Prostate gland (tissue), 2 donors: ENCODE results near the gene VSIG10. TPM values are rescaled to one million over a fixed set of nuclear protein-coding genes. Genes with fewer than 3 reads are reported as not detected.
"Not testable (repeated sequence)": the region's sequence is repeated elsewhere in the genome, so short reads cannot be mapped to it uniquely, and the experiment has no call there.

Source experiments
- DNase-seq: peaks from one replicate; pipeline ENCODE4 v3.0.0-alpha.2; 2019; ENCODE audit warnings: low spot score
- H3K27ac ChIP-seq, 2 donors: fragments of 200-600 bp; sonication (generic); 2 replicates each; pipeline ENCODE4 v1.5.1; 2017 to 2019
- H3K27me3 ChIP-seq: fragments of 200-600 bp; sonication (generic); replicated peaks from 2 replicates; pipeline ENCODE4 v1.5.1; 2019; ENCODE audit not compliant: insufficient read depth
- H3K36me3 ChIP-seq, 2 donors: fragments of 200-600 bp; sonication (generic); 1 replicate in 1 of 2; 2 replicates in 1 of 2; pipeline versions ENCODE4 v1.5.1 to v1.8.1; 2017 to 2019
- H3K4me1 ChIP-seq: fragments of 200-600 bp; sonication (generic); replicated peaks from 2 replicates; pipeline ENCODE4 v1.5.1; 2019
- H3K4me3 ChIP-seq, 2 donors: fragments of 200-600 bp; sonication (generic); 2 replicates each; pipeline ENCODE4 v1.5.1; 2017 to 2019
- H3K9me3 ChIP-seq: fragments of 200-600 bp; sonication (generic); 2 replicates; pipeline ENCODE4 v1.5.1; 2017
- CTCF ChIP-seq, 4 experiments: fragments of 200-600 bp in 2 of 4; fragments of 450-650 bp in 2 of 4; sonication (generic) in 2 of 4; IDR thresholded peaks; 1 replicate in 3 of 4; 2 replicates in 1 of 4; pipeline ENCODE4 v1.5.1; 2016 to 2019; ENCODE audit warnings: antibody characterized with exemption in 4 of 4, mild to moderate bottlenecking in 2 of 4, moderate library complexity in 2 of 4
- POLR2A ChIP-seq: fragments of 450-650 bp; IDR thresholded peaks from one replicate; pipeline ENCODE4 v1.6.1; 2016; ENCODE audit warnings: antibody characterized with exemption, mild to moderate bottlenecking
- POLR2AphosphoS5 ChIP-seq: sonication (generic); formaldehyde crosslinking; IDR thresholded peaks from one replicate; pipeline ENCODE4 v1.6.1; 2017; ENCODE audit warnings: antibody characterized with exemption
- WGBS: methylation state at CpG from one replicate; pipeline ENCODE4 v1.1.5; 2018; 5-methylcytosine and 5-hydroxymethylcytosine counted together
- intact Hi-C: fragments of 100-400 bp; cut with DNase I; formaldehyde crosslinking; loops from one replicate; pipeline ENCODE4 v1.14.2; 2022
- total RNA-seq, 2 donors: library from RNA; depleted of rRNA; stranded (reverse); fragments of >200 nt; gene quantifications; one replicate each; pipeline ENCODE4 v1.1.0, GENCODE V29; 2016

The VSIG10 gene
- total RNA-seq, 2 donors from 2014 or later, result 39.8 to 49.5 TPM

GRCh38 chr12:118136559-118137003 lies 32.8 kb upstream of the VSIG10 start:
- H3K27me3 ChIP-seq, result no peaks in the 10 kb centered on the region
- TF ChIP-seq POLR2A (no peak), POLR2AphosphoS5 (no peak), CTCF (IDR thresholded peaks at IDR 0.05) (no peak)
- peaks cover 5% of the 10 kb centered on the region for H3K4me1 ChIP-seq
- H3K4me3 ChIP-seq, result peak overlapping the region; percentile 63 to 84
- H3K36me3 ChIP-seq, result peaks cover 0 to 5% of the 10 kb centered on the region in 2 donors
- intact Hi-C loops, result loop anchor here (5.0 kb wide), 2 partner anchors 46 to 236 kb away; partner anchors contain the start of gene TAOK3
- 0% methylated on average over 29 of the region's 29 CpGs for WGBS
- peak overlapping the region; percentile 84 to 86 for H3K27ac ChIP-seq
- no peaks in the 10 kb centered on the region for H3K9me3 ChIP-seq
- peak; percentile 26 for DNase-seq

GRCh38 chr12:118135788-118136558 lies 32.2 kb upstream of the VSIG10 start, which contains the start of gene PEBP1:
Gene PEBP1, plus strand, starts transcription at chr12:118136124. Its CDS starts 86 bp downstream, at chr12:118136210.
- no peaks in the 10 kb centered on the region for H3K9me3 ChIP-seq
- peak within 1 kb of the TSS; percentile 84 to 86 for H3K27ac ChIP-seq
- TF ChIP-seq POLR2A, result peak; percentile 94
- no peak for TF ChIP-seq CTCF (IDR thresholded peaks at IDR 0.05)
- TF ChIP-seq POLR2AphosphoS5, result peak; percentile 90
- peaks cover 0 to 5% of the 10 kb centered on the region in 2 donors for H3K36me3 ChIP-seq
- no peaks in the 10 kb centered on the region for H3K27me3 ChIP-seq
- 1% methylated on average over 47 of the region's 70 CpGs for WGBS
- intact Hi-C loops, result loop anchor here (5.0 kb wide), 2 partner anchors 46 to 236 kb away; partner anchors contain the start of gene TAOK3
- peak; percentile 96 for DNase-seq
- H3K4me1 ChIP-seq, result peaks cover 5% of the 10 kb centered on the region
- H3K4me3 ChIP-seq, result peak within 1 kb of the TSS; percentile 63 to 84

GRCh38 chr12:118129436-118129835 lies 25.6 kb upstream of the VSIG10 start:
- H3K27ac ChIP-seq, H3K4me1 ChIP-seq, intact Hi-C loops, DNase-seq, H3K27me3 ChIP-seq, H3K9me3 ChIP-seq, H3K4me3 ChIP-seq, H3K36me3 ChIP-seq: not testable (repeated sequence)
- 97% methylated on average over 5 of the region's 5 CpGs for WGBS

DNA sequence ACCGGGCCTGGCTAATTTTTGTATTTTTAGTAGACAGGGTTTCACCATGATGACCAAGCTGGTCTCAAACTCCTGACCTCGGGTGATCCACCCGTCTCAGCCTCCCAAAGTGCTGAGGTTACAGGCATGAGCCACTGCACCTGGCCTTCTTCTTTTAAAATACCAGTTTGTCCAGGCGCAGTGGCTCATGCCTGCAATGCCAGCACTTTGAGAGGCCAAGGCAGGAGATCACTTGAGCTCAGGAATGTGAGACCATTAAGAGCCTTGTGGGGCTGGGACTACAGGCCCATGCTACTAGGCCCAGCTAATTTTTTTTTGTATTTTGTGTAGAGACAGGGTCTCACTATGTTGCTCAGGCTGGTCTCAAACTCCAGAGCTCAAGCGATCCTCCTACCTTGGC lies 24.1 kb upstream of the VSIG10 start:
- no peak for DNase-seq
- TF ChIP-seq POLR2AphosphoS5, result no peak
- no peak for TF ChIP-seq POLR2A
- WGBS, result 98% methylated on average over 5 of the region's 5 CpGs
- Histone ChIP-seq H3K36me3 (no peaks in the 10 kb centered on the region), H3K27me3 (no peaks in the 10 kb centered on the region), H3K4me3 (no peak overlapping the region), H3K27ac (no peak overlapping the region), H3K9me3 (no peaks in the 10 kb centered on the region), H3K4me1 (no peaks in the 10 kb centered on the region)
- intact Hi-C loops, result no loop called here

- no peak for TF ChIP-seq POLR2A
- Histone ChIP-seq H3K9me3 (no peaks in the 10 kb centered on the region), H3K36me3 (no peaks in the 10 kb centered on the region), H3K27ac (no peak overlapping the region), H3K4me1 (no peaks in the 10 kb centered on the region), H3K27me3 (no peaks in the 10 kb centered on the region), H3K4me3 (no peak overlapping the region)
- intact Hi-C loops, result no loop called here
- 58% methylated on average over 13 of the region's 13 CpGs for WGBS
- no peak for DNase-seq
Observed at GRCh38 chr12:118126119-118126757, 22.4 kb upstream of the VSIG10 start.

DNA sequence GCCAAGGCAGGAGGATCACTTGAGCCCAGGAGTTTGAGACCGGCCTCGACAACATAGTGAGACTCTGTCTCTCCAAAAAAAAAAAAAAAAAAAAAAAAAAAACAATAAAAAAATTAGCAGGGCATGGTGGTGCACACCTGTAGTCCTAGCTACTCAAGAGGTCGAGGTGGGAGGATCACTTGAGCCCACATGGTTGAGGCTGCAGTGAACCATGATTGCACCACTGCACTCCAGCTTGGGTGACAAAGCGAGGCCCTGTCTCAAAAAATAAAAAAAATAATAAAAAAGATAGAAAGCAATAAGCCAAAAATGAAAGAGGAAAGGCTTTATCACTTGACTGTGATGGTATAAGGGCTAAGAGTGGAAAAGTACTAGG lies 21.9 kb upstream of the VSIG10 start:
- intact Hi-C loops, result no loop called here
- WGBS, result 94% methylated on average over 4 of the region's 4 CpGs
- Histone ChIP-seq H3K4me3 (no peak overlapping the region), H3K27me3 (no peaks in the 10 kb centered on the region), H3K27ac (no peak overlapping the region), H3K9me3 (no peaks in the 10 kb centered on the region), H3K36me3 (no peaks in the 10 kb centered on the region), H3K4me1 (no peaks in the 10 kb centered on the region)
- TF ChIP-seq POLR2A (no peak), POLR2AphosphoS5 (no peak), CTCF (IDR thresholded peaks at IDR 0.05) (no peak)
- DNase-seq, result no peak
